SU-DHL-6 (cell line): ENCODE measurements around the gene SIRT5.

ENCODE experiments used
- CTCF ChIP-seq: fragments of 200-600 bp; sonication (generic); IDR thresholded peaks from one replicate; pipeline ENCODE4 v1.5.1; 2017; ENCODE audit warnings: antibody characterized with exemption, mild to moderate bottlenecking, low read length, moderate library complexity; ENCODE audit not compliant: insufficient read depth, poor library complexity, severe bottlenecking
- EZH2phosphoT487 ChIP-seq: fragments of 200-600 bp; sonication (generic), shearing (Covaris generic); conservative IDR thresholded peaks from 2 replicates; pipeline ENCODE4 v1.6.1; 2018; ENCODE audit warnings: mild to moderate bottlenecking, antibody characterized with exemption, low read length, moderate library complexity, mixed read lengths

DNA sequence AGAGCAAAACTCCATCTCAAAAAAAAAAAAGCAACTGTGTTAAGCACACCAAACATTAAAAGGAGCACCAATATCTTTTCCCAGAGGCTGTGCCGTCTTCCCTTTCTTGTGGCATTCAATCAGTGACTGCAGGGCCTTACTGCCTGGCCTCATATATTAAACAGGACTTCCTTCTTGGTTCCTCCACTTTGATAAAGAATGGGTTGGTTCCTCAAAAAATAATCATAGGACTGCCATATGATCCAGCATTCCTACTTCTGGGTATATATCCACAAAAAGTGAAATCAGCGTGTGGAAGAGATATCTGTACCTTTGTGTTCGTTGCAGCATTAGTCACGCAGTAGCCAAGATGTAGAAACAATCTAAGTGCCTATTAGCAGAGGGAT, 46.7 kb upstream of the SIRT5 start:
- TF ChIP-seq CTCF (no peak), EZH2phosphoT487 (no peak)
